ENCODE results near the gene PEMT.

Gene PEMT

GRCh38 chr17:17462048-17462824, 129.3 kb downstream of the PEMT start:
- Mint-ChIP-seq H3K36me3 (ENCODE audit: low read depth) (peaks cover 4% of the 10 kb centered on the region), H3K9me3 (peaks cover 9% of the 10 kb centered on the region), H3K27me3 (ENCODE audit: low read depth) (peaks cover 10% of the 10 kb centered on the region), H3K27ac (no peak overlapping the region), H3K4me1 (ENCODE audit: low read depth) (no peaks in the 10 kb centered on the region), H3K4me3 (no peak overlapping the region)

DNA sequence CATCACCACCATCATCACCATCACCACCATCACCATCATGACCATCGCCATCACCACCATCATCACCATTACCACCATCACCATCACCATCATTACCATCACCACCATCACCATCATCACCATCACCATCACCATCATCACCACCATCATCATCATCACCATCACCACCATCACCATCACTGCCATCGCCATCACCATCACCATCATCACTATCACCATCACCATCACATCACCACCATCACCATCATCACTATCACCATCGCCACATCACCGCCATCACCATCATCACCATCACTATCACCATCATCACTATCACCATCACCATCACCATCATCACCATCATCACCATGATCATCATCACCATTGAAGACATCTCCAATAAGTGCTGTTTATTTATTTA, 131.5 kb downstream of the PEMT start:
- Mint-ChIP-seq H3K27me3 (ENCODE audit: low read depth) (peaks cover 7% of the 10 kb centered on the region), H3K4me3 (no peak overlapping the region), H3K4me1 (ENCODE audit: low read depth) (no peaks in the 10 kb centered on the region), H3K27ac (no peak overlapping the region), H3K36me3 (ENCODE audit: low read depth) (peaks cover 4% of the 10 kb centered on the region), H3K9me3 (peaks cover 9% of the 10 kb centered on the region)

GRCh38 chr17:17457680-17458079, 133.8 kb downstream of the PEMT start:
- H3K4me3 Mint-ChIP-seq: no peak overlapping the region
- peaks cover 4% of the 10 kb centered on the region for H3K36me3 Mint-ChIP-seq (ENCODE audit: low read depth)
- H3K27me3 Mint-ChIP-seq (ENCODE audit: low read depth): peaks cover 3% of the 10 kb centered on the region
- H3K4me1 Mint-ChIP-seq (ENCODE audit: low read depth): no peaks in the 10 kb centered on the region
- peaks cover 9% of the 10 kb centered on the region for H3K9me3 Mint-ChIP-seq
- H3K27ac Mint-ChIP-seq: no peak overlapping the region

- Mint-ChIP-seq H3K9me3 (peaks cover 9% of the 10 kb centered on the region), H3K4me1 (ENCODE audit: low read depth) (no peaks in the 10 kb centered on the region), H3K27ac (no peak overlapping the region), H3K27me3 (ENCODE audit: low read depth) (peaks cover 3% of the 10 kb centered on the region), H3K36me3 (ENCODE audit: low read depth) (peaks cover 4% of the 10 kb centered on the region), H3K4me3 (no peak overlapping the region)
Observed at GRCh38 chr17:17456251-17456650, 135.3 kb downstream of the PEMT start.
